ENCODE measurements around the gene FERMT3.

Gene FERMT3

GRCh38 chr11:64259533-64260067, 53.1 kb downstream of the FERMT3 start:
- no peak for DNase-seq (ENCODE audit: insufficient read length, low spot score)
- FAIRE-seq: no peak

GRCh38 chr11:64260147-64260708, 53.7 kb downstream of the FERMT3 start:
- no peak for DNase-seq (ENCODE audit: insufficient read length, low spot score)
- no peak for FAIRE-seq

- FAIRE-seq (no peak), DNase-seq (ENCODE audit: insufficient read length, low spot score) (no peak)
Measured at GRCh38 chr11:64261556-64262080, 55.1 kb downstream of the FERMT3 start.

- no peak for DNase-seq (ENCODE audit: insufficient read length, low spot score)
- FAIRE-seq: no peak
Measured at GRCh38 chr11:64262271-64263002, 55.9 kb downstream of the FERMT3 start.

- FAIRE-seq (no peak), DNase-seq (ENCODE audit: insufficient read length, low spot score) (no peak)
Measured at GRCh38 chr11:64263021-64263946, 56.8 kb downstream of the FERMT3 start.

GRCh38 chr11:64263947-64264317, 57.4 kb downstream of the FERMT3 start:
- FAIRE-seq (no peak), DNase-seq (ENCODE audit: insufficient read length, low spot score) (no peak)

GRCh38 chr11:64264371-64264852, 57.9 kb downstream of the FERMT3 start:
- FAIRE-seq: no peak
- no peak for DNase-seq (ENCODE audit: insufficient read length, low spot score)

- no peak for DNase-seq (ENCODE audit: insufficient read length, low spot score)
- FAIRE-seq: no peak
Measured at GRCh38 chr11:64265176-64266160, 58.9 kb downstream of the FERMT3 start.

- DNase-seq (ENCODE audit: insufficient read length, low spot score) (no peak), FAIRE-seq (no peak)
Measured at GRCh38 chr11:64266339-64266738, 59.8 kb downstream of the FERMT3 start.

GRCh38 chr11:64267207-64267945, 60.9 kb downstream of the FERMT3 start:
- no peak for FAIRE-seq
- DNase-seq (ENCODE audit: insufficient read length, low spot score): no peak

- DNase-seq (ENCODE audit: insufficient read length, low spot score): peak; percentile 7
- FAIRE-seq: no peak
Measured at GRCh38 chr11:64268025-64268892, 61.7 kb downstream of the FERMT3 start.

- FAIRE-seq (no peak), DNase-seq (ENCODE audit: insufficient read length, low spot score) (peak; percentile 18)
Measured at GRCh38 chr11:64268893-64269539, 62.5 kb downstream of the FERMT3 start.

GRCh38 chr11:64269540-64270220, 63.2 kb downstream of the FERMT3 start:
- peak; percentile 92 for DNase-seq (ENCODE audit: insufficient read length, low spot score)

More at GRCh38 chr11:64269540-64270220, 63.2 kb downstream of the FERMT3 start:
- no peak for FAIRE-seq

Data from HTR-8/SVneo (cell line).